Ovary (tissue), 3 donors: Measurements from ENCODE around the gene BTG1.

Experiments used
- CTCF ChIP-seq, 3 donors: fragments of 450-650 bp in 2 of 3; fragments of 200-600 bp in 1 of 3; IDR thresholded peaks; one replicate each; pipeline versions ENCODE4 v1.5.1 to v1.8.0; 2016 to 2022; ENCODE audit warnings: antibody characterized with exemption in 3 of 3, mild to moderate bottlenecking in 1 of 3
- POLR2A ChIP-seq: fragments of 450-650 bp; IDR thresholded peaks from one replicate; pipeline ENCODE4 v1.6.1; 2017; ENCODE audit warnings: antibody characterized with exemption, mild to moderate bottlenecking, moderate library complexity
- donor health status: DM: no; HTN: no; CAD: no.

GRCh38 chr12:92185052-92185451 lies 39.4 kb upstream of the BTG1 start:
- no peak for TF ChIP-seq CTCF (IDR thresholded peaks at IDR 0.05)
- no peak for TF ChIP-seq POLR2A
